AG09319 (cell line): ENCODE results near the gene ATG4A.
A peak's percentile ranks its signal among the peaks of the same experiment; 100 is the strongest.

Experiments
- DNase-seq: peaks from one replicate; pipeline ENCODE4 v3.0.0-alpha.2; 2010; ENCODE audit warnings: low read depth; ENCODE audit errors: extremely low read depth
- CTCF ChIP-seq: IDR thresholded peaks from 2 replicates; pipeline ENCODE4 v1.5.1; 2011; ENCODE audit warnings: low read depth, mild to moderate bottlenecking, inconsistent platforms, low read length, moderate library complexity

The ATG4A gene

GRCh38 chrX:108132034-108132433 is 40.5 kb downstream of the ATG4A start:
- no peak for TF ChIP-seq CTCF
- no peak for DNase-seq

- DNase-seq = no peak
- TF ChIP-seq CTCF = no peak
Observed at GRCh38 chrX:108132876-108133275, 41.3 kb downstream of the ATG4A start.

- no peak for DNase-seq
- no peak for TF ChIP-seq CTCF
Observed at GRCh38 chrX:108134724-108135123, 43.1 kb downstream of the ATG4A start.

GRCh38 chrX:108138814-108139702 is 47.5 kb downstream of the ATG4A start:
- no peak for DNase-seq

GRCh38 chrX:108148524-108148923 is 56.9 kb downstream of the ATG4A start:
- no peak for DNase-seq
- TF ChIP-seq CTCF = no peak

More at GRCh38 chrX:108138814-108139702, 47.5 kb downstream of the ATG4A start:
- peak; percentile 47 for TF ChIP-seq CTCF

- TF ChIP-seq CTCF = no peak
- DNase-seq = no peak
Observed at GRCh38 chrX:108156082-108156481, 64.5 kb downstream of the ATG4A start.

- TF ChIP-seq CTCF = no peak
- DNase-seq = no peak
Observed at GRCh38 chrX:108156934-108157466, 65.4 kb downstream of the ATG4A start.
